Gastroesophageal sphincter (tissue), 3 donors: Measurements from ENCODE around the gene JARID2.

Experiments
- CTCF ChIP-seq, 4 experiments: fragments of 200-600 bp in 2 of 4; fragments of 450-650 bp in 2 of 4; sonication (generic) in 1 of 4; IDR thresholded peaks; one replicate each; pipeline ENCODE4 v1.5.1; 2017 to 2019; ENCODE audit warnings: antibody characterized with exemption in 4 of 4, mild to moderate bottlenecking in 2 of 4, moderate library complexity in 2 of 4
- EP300 ChIP-seq: sonication (generic); formaldehyde crosslinking; IDR thresholded peaks from one replicate; pipeline ENCODE4 v1.6.1; 2017; ENCODE audit warnings: antibody characterized with exemption, mild to moderate bottlenecking
- POLR2A ChIP-seq, 2 donors: fragments of 450-650 bp; IDR thresholded peaks; one replicate each; pipeline ENCODE4 v1.6.1; 2017; ENCODE audit warnings: antibody characterized with exemption in 2 of 2, mild to moderate bottlenecking in 2 of 2, moderate library complexity in 1 of 2
- POLR2AphosphoS5 ChIP-seq: sonication (generic); formaldehyde crosslinking; IDR thresholded peaks from one replicate; pipeline ENCODE4 v1.6.1; 2017; ENCODE audit warnings: antibody characterized with exemption

- TF ChIP-seq CTCF (IDR thresholded peaks at IDR 0.05) (no peak), POLR2AphosphoS5 (no peak), POLR2A (IDR thresholded peaks at IDR 0.05) (no peak), EP300 (no peak)
These were observed 186.1 kb downstream of the JARID2 start for GRCh38 chr6:15431762-15432483.
